HS-5 (cell line): ENCODE results near the gene ACP7.
"Not testable (repeated sequence)": the region's sequence is repeated elsewhere in the genome, so short reads cannot be mapped to it uniquely, and the experiment has no call there.

Experiments used
- DNase-seq: peaks from one replicate; pipeline ENCODE4 v3.0.0-alpha.2; 2012; ENCODE audit warnings: low read depth

Gene ACP7

GRCh38 chr19:39109641-39110040 is 25.5 kb downstream of the ACP7 start:
- no peak for DNase-seq

- no peak for DNase-seq
Measured at GRCh38 chr19:39110263-39110967, 26.2 kb downstream of the ACP7 start.

- DNase-seq, result no peak
Measured at GRCh38 chr19:39111593-39112199, 27.5 kb downstream of the ACP7 start.

- no peak for DNase-seq
Measured at GRCh38 chr19:39112338-39112890, 28.2 kb downstream of the ACP7 start.

- no peak for DNase-seq
Measured at GRCh38 chr19:39113199-39113598, 29.0 kb downstream of the ACP7 start.

- no peak for DNase-seq
Measured at GRCh38 chr19:39115105-39115847, 31.1 kb downstream of the ACP7 start.

- DNase-seq, result not testable (repeated sequence)
Measured at GRCh38 chr19:39117023-39117422, 32.9 kb downstream of the ACP7 start.

- no peak for DNase-seq
Measured at GRCh38 chr19:39119830-39120229, 35.7 kb downstream of the ACP7 start.

GRCh38 chr19:39122934-39123731 is 39.0 kb downstream of the ACP7 start:
- DNase-seq, result no peak

- no peak for DNase-seq
Measured at GRCh38 chr19:39124136-39124764, 40.1 kb downstream of the ACP7 start.

GRCh38 chr19:39125199-39125553 is 41.0 kb downstream of the ACP7 start:
- DNase-seq, result no peak

GRCh38 chr19:39125554-39126311 is 41.6 kb downstream of the ACP7 start, which contains the start of gene PAK4:
TSS of gene PAK4 (plus strand) at chr19:39125786. CDS start at chr19:39169554, 43,768 bp downstream.
- DNase-seq, result peak; percentile 87

- no peak for DNase-seq
Measured at GRCh38 chr19:39126312-39127187, 42.4 kb downstream of the ACP7 start.

GRCh38 chr19:39127812-39128515 is 43.8 kb downstream of the ACP7 start:
- no peak for DNase-seq

GRCh38 chr19:39128516-39129079 is 44.4 kb downstream of the ACP7 start:
- no peak for DNase-seq

GRCh38 chr19:39129116-39129515 is 44.9 kb downstream of the ACP7 start:
- DNase-seq, result no peak

GRCh38 chr19:39130337-39131254 is 46.4 kb downstream of the ACP7 start:
- DNase-seq, result no peak
